GM08714 (cell line): ENCODE results near the gene PTGDR2.
"Not testable (repeated sequence)": the region's sequence is repeated elsewhere in the genome, so short reads cannot be mapped to it uniquely, and the experiment has no call there.

Experiments used
- H3K4me3 ChIP-seq: fragments of 200-500 bp; sonication (Bioruptor generic); 2 replicates; pipeline ENCODE4 v1.5.1; 2014; ENCODE audit warnings: mild to moderate bottlenecking, low read length, inconsistent platforms
- ZNF274 ChIP-seq: IDR thresholded peaks from 2 replicates; pipeline ENCODE4 v1.6.1; 2012; ENCODE audit warnings: mild to moderate bottlenecking, low read depth, low read length

PTGDR2 gene

DNA sequence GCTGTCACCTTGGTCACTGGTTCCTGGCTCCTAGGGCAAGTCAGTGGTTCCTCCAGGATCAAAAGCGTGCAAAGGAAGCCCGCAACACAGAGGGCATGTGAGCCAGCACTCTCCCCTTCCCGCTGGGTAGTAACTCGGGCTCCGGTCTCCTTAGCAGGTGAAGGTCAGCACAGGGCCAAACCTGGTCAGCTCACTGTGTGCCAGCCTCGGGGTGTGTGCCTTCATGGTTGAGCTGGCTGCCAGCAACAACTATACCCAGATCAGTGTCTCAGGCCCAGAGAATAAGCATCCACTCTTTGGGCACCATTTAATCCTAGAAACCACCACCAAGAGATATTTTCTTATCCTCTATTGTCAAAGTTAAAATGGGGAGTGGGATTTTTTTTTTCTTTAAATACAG lies 30.0 kb downstream of the PTGDR2 start:
- H3K4me3 ChIP-seq: no peak overlapping the region
- TF ChIP-seq ZNF274: no peak

DNA sequence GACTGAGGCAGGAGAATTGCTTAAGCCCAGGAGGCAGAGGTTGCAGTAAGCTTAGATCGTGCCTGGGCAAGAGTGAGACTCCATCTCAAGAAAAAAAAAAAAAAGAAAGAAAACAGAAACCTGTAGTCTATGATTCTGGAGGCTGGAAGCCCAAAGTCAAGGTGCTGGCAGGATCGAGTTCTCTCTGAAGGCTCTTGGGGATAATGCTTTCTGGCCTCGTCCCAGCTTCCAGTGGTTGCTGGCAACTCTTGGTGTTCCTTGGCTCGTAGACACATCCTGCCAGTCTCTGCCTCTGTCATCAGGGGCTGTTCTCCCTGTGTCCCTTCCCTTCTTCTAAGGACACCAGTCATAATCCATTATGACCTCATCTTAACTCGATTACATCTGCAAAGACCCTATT lies 30.6 kb downstream of the PTGDR2 start:
- TF ChIP-seq ZNF274: no peak

DNA sequence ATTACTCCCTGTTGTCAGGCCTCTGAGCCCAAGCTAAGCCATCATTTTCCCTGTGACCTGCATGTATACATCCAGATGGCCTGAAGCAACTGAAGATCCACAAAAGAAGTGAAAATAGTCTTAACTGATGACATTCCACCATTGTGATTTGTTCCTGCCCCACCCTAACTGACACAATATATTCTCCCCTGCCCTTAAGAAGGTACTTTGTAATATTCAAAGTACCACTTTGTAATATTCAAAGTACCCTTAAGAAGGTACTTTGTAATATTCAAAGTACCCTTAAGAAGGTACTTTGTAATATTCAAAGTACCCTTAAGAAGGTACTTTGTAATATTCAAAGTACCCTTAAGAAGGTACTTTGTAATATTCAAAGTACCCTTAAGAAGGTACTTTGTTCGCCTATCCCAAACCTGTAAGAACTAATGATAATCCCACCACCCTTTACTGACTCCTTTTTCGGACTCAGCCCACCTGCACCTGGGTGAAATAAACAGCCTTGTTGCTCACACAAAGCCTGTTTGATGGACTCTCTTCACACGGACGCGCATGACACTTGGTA lies 31.9 kb downstream of the PTGDR2 start:
- not testable (repeated sequence) for H3K4me3 ChIP-seq

More for the DNA sequence above, 30.6 kb downstream of the PTGDR2 start:
- H3K4me3 ChIP-seq: no peak overlapping the region

DNA sequence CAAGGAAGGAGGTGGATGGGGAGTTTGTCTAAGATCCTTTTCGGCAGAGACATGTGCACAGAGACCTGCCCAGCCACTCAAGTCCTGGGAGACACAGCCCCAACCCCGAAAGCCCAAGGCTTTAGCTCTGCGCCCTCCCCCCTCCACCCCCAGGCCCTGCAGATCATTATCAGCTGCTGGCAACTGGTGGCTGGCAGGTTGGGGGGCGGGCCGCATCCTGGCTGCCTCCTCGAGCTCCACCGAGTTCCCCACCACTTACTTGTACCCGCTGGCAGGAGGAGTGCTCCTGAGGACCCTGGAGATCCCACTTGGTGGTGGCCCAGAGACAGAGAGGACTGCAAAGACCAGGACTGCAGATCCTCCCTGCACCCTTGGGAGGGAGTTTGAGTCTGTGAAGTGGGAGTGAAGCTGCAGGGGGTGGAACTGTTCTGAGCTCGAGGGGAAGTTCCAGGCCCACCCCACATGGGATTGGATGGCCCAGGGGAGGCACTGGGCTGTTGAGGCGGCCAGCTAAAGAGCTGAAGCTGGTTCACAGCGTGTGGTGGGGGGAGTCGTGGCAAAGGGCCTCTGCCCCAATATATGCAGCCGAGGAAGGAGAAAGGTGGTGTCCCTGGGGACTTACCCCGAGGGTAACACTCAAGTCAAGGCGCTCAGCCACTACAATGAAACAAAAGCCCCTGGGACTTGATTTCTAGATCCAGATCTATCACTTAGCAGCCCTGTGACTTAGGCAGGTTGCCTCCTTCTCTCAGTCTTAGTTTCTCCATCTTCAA lies 33.7 kb downstream of the PTGDR2 start:
- TF ChIP-seq ZNF274: no peak
- no peak overlapping the region for H3K4me3 ChIP-seq

DNA sequence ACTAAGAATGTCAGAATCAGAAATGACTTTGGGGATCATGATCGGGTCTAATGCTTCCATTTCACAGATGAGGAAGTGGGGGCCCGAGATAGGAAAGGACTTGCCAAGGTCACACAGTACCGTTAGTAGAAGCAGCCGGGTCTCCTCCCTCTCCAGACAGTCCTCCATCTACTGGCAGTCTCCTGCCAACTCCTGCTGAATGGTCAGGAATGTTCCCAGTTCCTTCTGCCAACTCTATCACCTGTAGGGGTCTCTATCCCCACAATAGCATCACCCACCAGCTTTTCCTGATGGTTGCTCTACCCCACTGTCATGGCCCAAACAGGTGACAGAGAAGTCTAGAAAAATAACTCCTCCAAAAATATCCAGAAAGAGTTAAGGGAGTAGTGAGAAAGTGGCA lies 37.7 kb downstream of the PTGDR2 start:
- no peak for TF ChIP-seq ZNF274
- H3K4me3 ChIP-seq: no peak overlapping the region

DNA sequence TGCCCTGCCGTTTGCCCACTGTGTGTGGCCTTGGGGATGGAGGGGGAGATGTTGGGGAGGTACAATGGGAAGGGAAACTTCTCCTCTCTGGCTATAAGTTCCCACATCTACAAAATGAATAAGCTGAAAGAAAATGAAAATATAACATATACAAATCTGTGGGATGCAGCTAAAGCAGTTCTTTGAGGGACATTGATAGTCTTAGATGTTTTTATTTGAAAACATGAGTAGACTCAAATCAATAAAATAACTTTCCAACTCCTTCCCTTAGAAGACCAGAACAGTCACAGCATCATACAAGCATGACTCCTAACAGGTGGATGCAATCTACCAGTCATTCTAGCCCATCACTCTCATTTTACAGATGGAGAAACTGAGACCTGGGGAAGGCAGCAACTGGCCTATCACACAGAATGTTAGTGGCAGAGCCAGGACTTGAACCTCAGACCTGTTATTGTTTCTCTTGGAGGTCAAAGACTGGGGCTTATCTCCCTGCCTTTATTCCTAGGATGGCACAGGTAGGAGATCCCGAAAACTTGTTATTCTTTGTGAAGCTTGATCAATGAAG lies 39.1 kb downstream of the PTGDR2 start:
- H3K4me3 ChIP-seq: no peak overlapping the region

DNA sequence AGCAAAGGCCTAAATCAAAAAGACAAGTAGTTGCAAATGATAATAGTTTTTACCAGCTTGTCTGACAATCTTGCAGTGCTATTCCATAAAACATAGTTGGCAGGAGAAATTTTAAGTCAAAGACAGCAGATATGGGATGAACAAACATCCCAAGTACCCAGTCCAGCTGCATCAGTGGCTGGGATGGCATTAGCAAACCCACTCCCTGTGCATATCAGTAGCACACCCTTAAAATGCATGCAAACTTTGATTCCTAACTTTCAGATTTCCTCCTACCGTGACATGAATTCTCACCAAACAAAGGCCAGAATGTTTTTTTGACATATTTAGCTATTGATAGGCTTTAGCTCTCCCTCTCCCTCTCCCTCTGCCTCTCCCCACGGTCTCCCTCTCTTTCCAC lies 41.6 kb downstream of the PTGDR2 start:
- no peak overlapping the region for H3K4me3 ChIP-seq
- no peak for TF ChIP-seq ZNF274

More for the DNA sequence above, 39.1 kb downstream of the PTGDR2 start:
- no peak for TF ChIP-seq ZNF274

DNA sequence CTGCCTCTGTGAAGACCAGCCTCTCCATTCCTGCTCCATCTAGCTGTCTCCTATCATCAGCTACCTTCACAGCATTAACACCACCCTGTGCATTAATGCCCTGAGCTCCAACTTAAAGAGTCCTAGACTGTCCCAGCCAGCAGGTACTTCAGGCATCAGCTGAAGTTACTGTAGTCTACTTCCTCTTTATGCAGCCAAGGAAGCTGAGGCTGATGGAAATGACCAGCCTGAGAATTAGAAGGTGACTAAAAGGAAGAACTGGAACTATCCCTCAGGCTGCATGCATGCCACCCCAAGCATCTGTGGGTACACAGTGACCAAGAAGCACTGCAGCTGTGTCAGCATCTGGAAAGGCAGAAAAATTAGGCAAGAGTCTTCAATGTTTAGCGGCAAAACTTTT lies 42.4 kb downstream of the PTGDR2 start:
- no peak for TF ChIP-seq ZNF274

DNA sequence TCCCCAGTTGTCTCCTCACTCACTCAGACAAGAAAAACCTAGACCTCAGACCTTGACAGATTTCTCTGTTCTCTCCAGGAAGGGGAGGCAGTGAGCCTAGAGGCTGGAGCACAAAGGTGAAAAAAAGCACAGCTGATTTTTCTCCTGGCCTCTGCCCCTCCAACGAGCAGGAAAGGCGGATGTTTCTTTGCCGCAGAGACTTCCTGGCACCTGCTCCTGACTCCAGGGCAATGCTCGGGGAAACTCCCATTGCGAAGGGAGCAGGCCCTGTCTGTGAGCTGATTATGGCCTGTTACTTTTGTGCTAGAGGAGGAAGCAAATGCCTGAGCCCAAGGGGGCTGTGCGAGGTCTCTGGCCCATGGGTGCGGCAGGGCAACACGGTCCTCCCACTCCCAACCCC lies 45.2 kb downstream of the PTGDR2 start:
- TF ChIP-seq ZNF274: no peak
- no peak overlapping the region for H3K4me3 ChIP-seq

More for the DNA sequence above, 42.4 kb downstream of the PTGDR2 start:
- no peak overlapping the region for H3K4me3 ChIP-seq

DNA sequence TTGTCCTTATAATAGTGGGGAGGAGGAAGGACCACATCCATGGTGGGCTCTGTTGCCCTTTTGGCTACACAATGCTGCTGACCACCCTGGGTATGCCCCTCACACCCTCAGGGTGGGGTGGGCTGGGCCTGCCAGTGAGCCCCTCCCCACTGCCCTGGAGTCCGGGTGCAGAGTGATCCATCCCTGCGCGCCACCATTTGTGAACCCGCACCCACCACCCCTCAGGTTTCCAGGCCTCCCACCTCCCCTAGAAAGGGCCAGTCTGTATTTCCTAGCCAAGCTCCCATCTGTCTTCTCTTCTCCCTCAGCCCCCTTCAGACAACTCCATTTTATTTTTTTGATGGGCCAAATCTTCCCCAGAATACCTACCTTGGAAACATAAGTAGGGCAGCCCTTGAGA lies 45.6 kb downstream of the PTGDR2 start:
- TF ChIP-seq ZNF274: no peak
- no peak overlapping the region for H3K4me3 ChIP-seq

DNA sequence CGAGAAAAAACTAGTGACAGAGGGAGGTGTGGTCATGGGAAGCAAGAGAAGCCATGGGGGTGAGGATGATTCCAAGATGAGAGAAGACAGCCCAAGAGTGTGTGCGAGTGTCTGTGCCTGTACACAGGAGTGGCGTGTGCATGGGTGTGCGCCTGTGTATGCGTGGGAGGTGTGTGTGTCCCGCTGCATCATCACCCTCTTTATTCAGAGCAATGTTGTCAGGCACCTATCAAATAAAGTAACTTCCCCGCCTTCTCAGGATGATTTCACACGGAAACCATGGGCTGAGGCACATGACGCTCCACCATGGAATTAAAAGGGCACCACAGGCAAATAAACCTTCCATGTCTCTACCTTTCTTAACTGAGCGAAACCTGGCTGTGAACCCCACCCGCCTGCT lies 46.1 kb downstream of the PTGDR2 start:
- TF ChIP-seq ZNF274: no peak
- H3K4me3 ChIP-seq: no peak overlapping the region

DNA sequence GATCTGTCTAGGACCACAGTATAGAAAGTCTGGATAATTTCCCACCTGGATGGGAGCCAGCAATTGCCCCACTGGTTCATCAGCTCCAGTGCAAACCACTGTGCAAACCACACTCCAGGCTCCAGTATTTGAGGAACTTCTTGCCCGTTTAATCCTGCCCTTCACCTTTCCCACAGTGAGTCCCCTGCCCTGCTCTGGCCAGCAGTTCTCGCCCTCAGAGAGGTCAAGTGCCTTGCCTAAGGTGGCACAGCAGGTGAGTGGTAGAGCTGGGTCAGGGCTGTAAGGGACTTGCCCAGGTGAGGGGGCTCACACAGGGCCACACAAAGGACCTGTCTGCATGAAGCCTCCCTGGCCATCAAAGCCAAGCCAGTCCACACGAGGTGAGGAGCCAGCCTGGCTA lies 46.5 kb downstream of the PTGDR2 start:
- no peak for TF ChIP-seq ZNF274
- H3K4me3 ChIP-seq: no peak overlapping the region

DNA sequence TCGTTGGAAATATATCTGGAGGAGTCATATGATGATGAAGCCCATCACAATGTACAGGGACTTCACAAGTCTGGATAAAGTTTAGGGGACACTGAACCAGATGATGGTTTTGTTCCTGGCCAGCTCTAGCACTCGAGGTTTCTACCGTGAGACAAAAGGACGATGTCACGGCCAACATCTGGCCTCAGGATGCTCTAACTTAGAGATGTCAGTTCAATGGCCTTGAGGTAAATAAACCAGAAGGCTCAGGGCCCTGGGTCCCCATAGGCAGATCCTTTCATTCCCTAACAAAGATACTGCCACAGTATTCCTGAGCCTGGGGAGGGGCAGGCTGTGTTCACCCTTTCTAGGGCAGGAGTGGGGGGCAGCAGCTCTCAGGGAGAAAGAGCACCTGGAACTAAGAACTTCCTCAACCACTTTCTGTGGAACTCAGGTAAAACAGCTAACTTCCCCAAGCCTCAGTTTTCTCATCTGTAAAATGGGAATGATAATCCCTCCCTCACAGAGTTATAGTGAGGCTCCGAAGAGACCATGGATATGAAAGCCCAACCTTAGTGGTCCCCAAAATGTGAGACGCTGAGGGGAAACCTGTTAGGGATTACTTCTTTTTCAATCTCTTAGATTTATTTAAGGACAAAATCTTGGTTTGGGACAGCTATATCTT lies 52.3 kb downstream of the PTGDR2 start:
- TF ChIP-seq ZNF274: no peak

DNA sequence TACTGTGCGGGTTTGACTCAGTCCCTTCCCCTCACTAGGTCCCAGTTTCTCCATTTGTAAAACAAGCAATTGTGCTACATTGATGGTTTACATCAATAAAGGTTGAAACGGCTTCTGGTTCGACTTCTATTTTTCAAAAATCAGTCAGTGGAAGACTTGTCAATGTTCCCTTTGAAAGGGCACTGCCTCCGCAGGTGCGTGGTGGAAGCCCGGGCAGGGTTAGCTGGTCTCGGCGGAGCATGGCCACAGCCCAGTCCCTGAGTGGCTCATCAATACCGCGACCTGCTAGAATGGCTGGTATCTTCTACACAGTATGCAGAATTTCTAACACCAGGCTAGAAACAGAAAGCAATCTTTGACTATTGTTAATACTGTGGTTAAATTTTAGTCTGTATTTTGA lies 54.6 kb downstream of the PTGDR2 start:
- no peak for TF ChIP-seq ZNF274
- no peak overlapping the region for H3K4me3 ChIP-seq

More for the DNA sequence above, 52.3 kb downstream of the PTGDR2 start:
- H3K4me3 ChIP-seq: no peak overlapping the region
